H1 (cell line): ENCODE data around the gene C1orf174. TPM values are rescaled to one million over a fixed set of nuclear protein-coding genes. Genes with fewer than 3 reads are reported as not detected.

Experiments
- CTCF ChIA-PET: fragments of 300-600 bp; sonication (Branson Sonifier 250); formaldehyde crosslinking; loops from one replicate; lab custom pipeline; 2021; ENCODE audit not compliant: partially characterized antibody; lab: Charles Lee
- POLR2A ChIA-PET: fragments of 300-600 bp; sonication (Branson Sonifier 250); formaldehyde crosslinking; loops from one replicate; lab custom pipeline; 2021; ENCODE audit warnings: inconsistent platforms; ENCODE audit not compliant: partially characterized antibody; lab: Charles Lee
- DNase-seq, 2 experiments: peaks; one replicate each; pipeline versions ENCODE4 v3.0.0 to v3.0.0-alpha.2; 2010 to 2022; ENCODE audit warnings: low spot score in 2 of 2, low read depth in 1 of 2, mixed read lengths in 1 of 2
- FAIRE-seq: peaks from 2 replicates; lab custom pipeline; 2011; peaks lifted over from hg19 to GRCh38; lab: Jason Lieb, UNC
- H2AFZ ChIP-seq: 2 replicates; pipeline ENCODE4 v1.8.1; 2012; ENCODE audit warnings: low read length, inconsistent platforms
- H2AK5ac ChIP-seq: 2 replicates; pipeline ENCODE4 v1.6.1; 2013; ENCODE audit warnings: low read depth, low read length
- H2BK120ac ChIP-seq: replicated peaks from 2 replicates; pipeline ENCODE3; 2013; ENCODE audit warnings: low read depth, low read length, inconsistent platforms
- H2BK12ac ChIP-seq: 2 replicates; pipeline ENCODE4 v1.6.1; 2013; ENCODE audit warnings: low read depth, low read length
- H2BK15ac ChIP-seq: 2 replicates; pipeline ENCODE4 v1.6.1; 2013; ENCODE audit warnings: low read length
- H2BK20ac ChIP-seq: 2 replicates; pipeline ENCODE4 v1.6.1; 2013; ENCODE audit warnings: low read length
- H2BK5ac ChIP-seq: 2 replicates; pipeline ENCODE4 v1.6.1; 2013; ENCODE audit warnings: low read depth, low read length
- H3K14ac ChIP-seq: 2 replicates; pipeline ENCODE4 v1.6.1; 2013; ENCODE audit warnings: inconsistent platforms; ENCODE audit not compliant: insufficient read length
- H3K18ac ChIP-seq: 2 replicates; pipeline ENCODE4 v1.6.1; 2013; ENCODE audit warnings: low read length; ENCODE audit errors: extremely low read depth
- H3K23ac ChIP-seq: 2 replicates; pipeline ENCODE4 v1.6.1; 2013; ENCODE audit warnings: inconsistent platforms; ENCODE audit not compliant: insufficient read length
- H3K23me2 ChIP-seq: 2 replicates; pipeline ENCODE4 v1.6.1; 2013; ENCODE audit warnings: low read depth, low read length
- H3K27ac ChIP-seq: 2 replicates; pipeline ENCODE4 v1.6.1; 2011; ENCODE audit warnings: low read depth, low read length, inconsistent platforms
- H3K27me3 ChIP-seq, 4 experiments: replicated peaks in 1 of 4; 1 replicate in 1 of 4; 2 replicates in 3 of 4; pipeline versions ENCODE4 v1.6.1 to v1.8.1; 2011 to 2013; ENCODE audit warnings: low read length in 3 of 4, mild to moderate bottlenecking in 3 of 4, inconsistent platforms in 2 of 4, mixed read lengths in 2 of 4, moderate library complexity in 1 of 4; ENCODE audit not compliant: control insufficient read depth in 3 of 4, insufficient read depth in 3 of 4; ENCODE audit errors: extremely low read depth in 1 of 4
- H3K36me3 ChIP-seq, 4 experiments: 2 replicates each; pipeline versions ENCODE4 v1.6.1 to v1.8.1; 2011 to 2013; ENCODE audit warnings: mild to moderate bottlenecking in 4 of 4, low read length in 3 of 4, moderate library complexity in 2 of 4, control low read depth in 1 of 4, inconsistent platforms in 1 of 4; ENCODE audit not compliant: insufficient read depth in 4 of 4, control insufficient read depth in 2 of 4
- H3K4ac ChIP-seq: replicated peaks from 2 replicates; pipeline ENCODE3; 2013; ENCODE audit warnings: low read length, low read depth, mixed read lengths, inconsistent platforms; ENCODE audit not compliant: insufficient read length
- H3K4me1 ChIP-seq, 4 experiments: replicated peaks in 1 of 4; 1 replicate in 1 of 4; 2 replicates in 3 of 4; pipeline versions ENCODE4 v1.6.1 to v1.8.1; 2011 to 2013; ENCODE audit warnings: low read length in 3 of 4, inconsistent platforms in 2 of 4, mixed read lengths in 1 of 4; ENCODE audit not compliant: insufficient read depth in 4 of 4, control insufficient read depth in 3 of 4
- H3K4me2 ChIP-seq, 2 experiments: 2 replicates each; pipeline versions ENCODE4 v1.6.1 to v1.8.1; 2011 to 2013; ENCODE audit warnings: low read depth in 2 of 2, low read length in 2 of 2, control low read depth in 1 of 2, inconsistent platforms in 1 of 2, mild to moderate bottlenecking in 1 of 2; ENCODE audit not compliant: insufficient read depth in 1 of 2
- H3K4me3 ChIP-seq, 4 experiments: fragments of 200-600, 300-600 bp in 1 of 4; sonication (generic), shearing (Covaris generic), sonication (Bioruptor Twin) in 1 of 4; 2 replicates each; pipeline versions ENCODE4 v1.5.1 to v1.8.1; 2011 to 2016; ENCODE audit warnings: low read length in 4 of 4, low read depth in 3 of 4, control low read depth in 2 of 4, inconsistent platforms in 2 of 4, mild to moderate bottlenecking in 2 of 4, mixed read lengths in 1 of 4, moderate library complexity in 1 of 4; ENCODE audit not compliant: insufficient read depth in 2 of 4; ENCODE audit errors: extremely low read depth in 1 of 4
- H3K56ac ChIP-seq: replicated peaks from 2 replicates; pipeline ENCODE3; 2013; ENCODE audit warnings: low read depth, mild to moderate bottlenecking, mixed read lengths, low read length, inconsistent platforms; ENCODE audit not compliant: insufficient read length
- H3K79me1 ChIP-seq: 2 replicates; pipeline ENCODE4 v1.6.1; 2013; ENCODE audit warnings: low read depth, low read length, control low read depth
- H3K79me2 ChIP-seq, 2 experiments: 2 replicates each; pipeline versions ENCODE4 v1.6.1 to v1.8.1; 2012 to 2013; ENCODE audit warnings: low read length in 2 of 2, mild to moderate bottlenecking in 2 of 2, inconsistent platforms in 1 of 2; ENCODE audit not compliant: insufficient read depth in 2 of 2, control insufficient read depth in 1 of 2
- H3K9ac ChIP-seq, 4 experiments: replicated peaks in 1 of 4; 1 replicate in 1 of 4; 2 replicates in 3 of 4; pipeline versions ENCODE4 v1.6.1 to v1.8.1; 2011 to 2013; ENCODE audit warnings: low read depth in 3 of 4, low read length in 3 of 4, control low read depth in 2 of 4, mild to moderate bottlenecking in 2 of 4, moderate library complexity in 2 of 4, inconsistent platforms in 1 of 4; ENCODE audit errors: extremely low read depth in 1 of 4
- H3K9me3 ChIP-seq, 2 experiments: 2 replicates each; pipeline versions ENCODE4 v1.6.1 to v1.8.1; 2012 to 2013; ENCODE audit warnings: mild to moderate bottlenecking in 2 of 2, moderate library complexity in 2 of 2, control low read depth in 1 of 2, inconsistent platforms in 1 of 2, low read depth in 1 of 2, low read length in 1 of 2, mixed read lengths in 1 of 2; ENCODE audit not compliant: insufficient read depth in 2 of 2
- H4K20me1 ChIP-seq, 2 experiments: replicated peaks in 1 of 2; 2 replicates each; pipeline versions ENCODE3 to v1.8.1; 2011 to 2013; ENCODE audit warnings: inconsistent platforms in 2 of 2, low read length in 2 of 2, mild to moderate bottlenecking in 1 of 2; ENCODE audit not compliant: insufficient read depth in 2 of 2, control insufficient read depth in 1 of 2
- H4K5ac ChIP-seq: 2 replicates; pipeline ENCODE4 v1.6.1; 2013; ENCODE audit warnings: low read length, low read depth, mixed read lengths, inconsistent platforms; ENCODE audit not compliant: insufficient read length
- H4K8ac ChIP-seq: 2 replicates; pipeline ENCODE4 v1.8.0; 2013; ENCODE audit warnings: mild to moderate bottlenecking, moderate library complexity, low read length, inconsistent platforms; ENCODE audit not compliant: insufficient read depth; ENCODE audit errors: extremely low read depth
- H4K91ac ChIP-seq: replicated peaks from 2 replicates; pipeline ENCODE3; 2013; ENCODE audit warnings: low read length, mixed read lengths, inconsistent platforms; ENCODE audit not compliant: insufficient read length
- EP300 ChIP-seq, 2 experiments: IDR thresholded peaks; 1 replicate in 1 of 2; 2 replicates in 1 of 2; pipeline ENCODE4 v1.6.1; 2011 to 2012; ENCODE audit warnings: low read depth in 2 of 2, low read length in 2 of 2, mild to moderate bottlenecking in 2 of 2, borderline replicate concordance in 1 of 2, inconsistent platforms in 1 of 2, moderate library complexity in 1 of 2
- GABPA ChIP-seq: IDR thresholded peaks from 2 replicates; pipeline ENCODE4 v1.6.1; 2011; ENCODE audit warnings: mild to moderate bottlenecking, low read length, moderate library complexity, borderline replicate concordance; ENCODE audit not compliant: insufficient read depth
- WGBS, 2 experiments: shearing (Covaris generic) in 1 of 2; methylation state at CpG; one replicate each; pipeline versions ENCODE4 v1.1.6 to v1.1.7; 2013 to 2015; ENCODE audit warnings: low lambda C conversion rate in 2 of 2, mixed read lengths in 2 of 2, inconsistent platforms in 1 of 2, low coverage in 1 of 2, missing lambda C conversion rate in 1 of 2; ENCODE audit not compliant: insufficient replicate concordance in 2 of 2, insufficient coverage in 1 of 2, insufficient read length in 1 of 2; ENCODE audit errors: extremely low coverage in 1 of 2, missing lambda C conversion rate in 1 of 2; 5-methylcytosine and 5-hydroxymethylcytosine counted together
- polyA plus RNA-seq, 7 experiments: library from polyadenylated mRNA; depleted of rRNA in 3 of 7; stranded (reverse) in 5 of 7; unstranded in 2 of 7; fragments of >200 nt in 5 of 7; fragments of 200-250 nt in 2 of 7; gene quantifications; 1 replicate in 5 of 7; 2 replicates in 1 of 7; 4 replicates in 1 of 7; pipeline versions ENCODE4 v1.2.1 to v1.2.3, GENCODE V29; 2011 to 2013; ENCODE audit warnings: missing spikeins in 2 of 7, mixed read lengths in 2 of 7
- total RNA-seq: library from RNA; stranded (reverse); fragmentation: NEBNext Ultra II Directional; extraction: Animal tissue kit (Norgen Biotek cat#: 25700); gene quantifications from 2 replicates; pipeline ENCODE4 v1.2.1, GENCODE V29; 2021

The C1orf174 gene
- total and polyA plus RNA-seq, 2 of the 8 experiments (the other 6 are each of a cell fraction or from before 2014, with no cell fraction given): 28.4 to 32.4 TPM

- Histone ChIP-seq H2BK12ac (no peak overlapping the region), H3K9me3 (peaks cover 4% of the 10 kb centered on the region in 2 experiments; a peak in 2 of 4 replicates), H3K23ac (no peak overlapping the region), H2AK5ac (no peak overlapping the region), H3K79me1 (no peaks in the 10 kb centered on the region), H3K4ac (no peak overlapping the region), H3K4me3 (no peak overlapping the region), H3K14ac (no peak overlapping the region), H3K36me3 (no peaks in the 10 kb centered on the region), H3K4me1 (peaks cover 0 to 3% (median 0%) of the 10 kb centered on the region in 4 experiments; a peak in 2 of 7 replicates), H3K9ac (no peak overlapping the region), H2BK120ac (no peak overlapping the region), H3K23me2 (no peaks in the 10 kb centered on the region), H3K27ac (no peak overlapping the region), H2BK15ac (no peak overlapping the region), H4K20me1 (no peaks in the 10 kb centered on the region), H4K8ac (no peak overlapping the region), H2BK20ac (no peak overlapping the region), H2BK5ac (no peak overlapping the region), H3K27me3 (no peaks in the 10 kb centered on the region), H2AFZ (no peak overlapping the region), H3K18ac (no peak overlapping the region), H4K91ac (no peak overlapping the region), H3K79me2 (no peaks in the 10 kb centered on the region), H4K5ac (no peak overlapping the region), H3K4me2 (no peak overlapping the region), H3K56ac (no peak overlapping the region)
- 81% methylated on average over 3 of the region's 5 CpGs; no CpG with 5 or more reads in 1 of the 2 experiments for WGBS, 2 experiments
- DNase-seq (no peak), FAIRE-seq (no peak)
- POLR2A ChIA-PET: no interaction called here
- CTCF ChIA-PET: no interaction called here
- no peak for TF ChIP-seq EP300 (IDR thresholded peaks at IDR 0.05; ENCODE audit: borderline replicate concordance in 1 of 2, low read depth in 2 of 2, low read length in 2 of 2)
- no peak for TF ChIP-seq GABPA
Observed at GRCh38 chr1:3919706-3920105, 19.6 kb upstream of the C1orf174 start.
